K562 (cell line): Measurements from ENCODE around the gene TAF4. TPM values are rescaled to one million over a fixed set of nuclear protein-coding genes. Genes with fewer than 3 reads are reported as not detected.
"Not testable (repeated sequence)": the region's sequence is repeated elsewhere in the genome, so short reads cannot be mapped to it uniquely, and the experiment has no call there.

Experiments used
- ATAC-seq: fragments of 200-7000 bp; cut with Tn5 transposase; 3 replicates; pipeline ENCODE4 v1.9.1; 2020; ENCODE audit warnings: moderate library complexity
- BruUV-seq: library from RNA; stranded (reverse); fragments of 400-500 nt; replicated peaks from 2 replicates; lab custom pipeline; 2021; lab: Mats Ljungman, UMichigan
- CTCF ChIA-PET: fragments of 300-600 bp; formaldehyde crosslinking; extraction: SDS; loops from one replicate; lab custom pipeline; 2021; ENCODE audit warnings: low intra/inter-chr PET ratio; lab: Yijun Ruan, JAX
- POLR2A ChIA-PET: fragments of 300-600, 350-650 bp; sonication (Branson Sonifier 250); formaldehyde crosslinking; extraction: SDS; loops from one replicate; lab custom pipeline; 2021; ENCODE audit warnings: antibody characterized with exemption, inconsistent platforms; lab: Yijun Ruan, JAX
- DNase-seq, 4 experiments: peaks; one replicate each; pipeline versions ENCODE4 v3.0.0 to v3.0.0-alpha.2; 2011 to 2018; ENCODE audit warnings: low spot score in 3 of 4, mixed read lengths in 3 of 4; ENCODE audit errors: extremely low read depth in 1 of 4
- FAIRE-seq: peaks from 2 replicates; lab custom pipeline; 2011; peaks lifted over from hg19 to GRCh38; lab: Jason Lieb, UNC
- H2AFZ ChIP-seq: 2 replicates; pipeline ENCODE4 v1.6.0; 2011; ENCODE audit warnings: low read depth, low read length, control low read depth, inconsistent platforms
- H3K27ac ChIP-seq: fragments of 200-600 bp; 3 replicates; pipeline ENCODE4 v1.8.0; 2011; ENCODE audit warnings: low read depth, mild to moderate bottlenecking, control low read depth, inconsistent platforms, low read length, moderate library complexity, mixed read lengths; ENCODE audit errors: extremely low read depth
- H3K27me3 ChIP-seq, 2 experiments: fragments of 300-600 bp in 1 of 2; 2 replicates in 1 of 2; 3 replicates in 1 of 2; pipeline versions ENCODE4 v1.6.0 to v1.8.0; 2011; ENCODE audit warnings: inconsistent platforms in 2 of 2, low read length in 2 of 2, mild to moderate bottlenecking in 1 of 2, mixed read lengths in 1 of 2, moderate library complexity in 1 of 2; ENCODE audit not compliant: control insufficient read depth in 2 of 2, insufficient read depth in 2 of 2
- H3K36me3 ChIP-seq: fragments of 300-600 bp; 3 replicates; pipeline ENCODE4 v1.8.0; 2011; ENCODE audit warnings: mild to moderate bottlenecking, low read length, inconsistent platforms; ENCODE audit not compliant: control insufficient read depth, insufficient read depth
- H3K4me1 ChIP-seq, 2 experiments: fragments of 200-600 bp in 1 of 2; replicated peaks in 1 of 2; 2 replicates in 1 of 2; 3 replicates in 1 of 2; pipeline versions ENCODE4 v1.5.1 to v1.8.0; 2011; ENCODE audit warnings: inconsistent platforms in 2 of 2, low read length in 2 of 2, mild to moderate bottlenecking in 1 of 2, mixed read lengths in 1 of 2, moderate library complexity in 1 of 2; ENCODE audit not compliant: control insufficient read depth in 2 of 2, insufficient read depth in 2 of 2
- H3K4me2 ChIP-seq: 2 replicates; pipeline ENCODE4 v1.6.1; 2011; ENCODE audit warnings: low read length, control low read depth, inconsistent platforms, mixed read lengths; ENCODE audit not compliant: insufficient read depth
- H3K4me3 ChIP-seq: fragments of 200-600 bp; sonication (generic), shearing (Covaris generic); 2 replicates; pipeline ENCODE4 v1.5.1; 2016; ENCODE audit warnings: control low read depth, inconsistent platforms
- H3K79me2 ChIP-seq: fragments of 200-600 bp; 3 replicates; pipeline ENCODE4 v1.8.0; 2011; ENCODE audit warnings: low read length, inconsistent platforms; ENCODE audit not compliant: control insufficient read depth, insufficient read depth
- H3K9ac ChIP-seq, 2 experiments: 2 replicates each; pipeline versions ENCODE4 v1.6.0 to v1.6.1; 2011; ENCODE audit warnings: low read depth in 2 of 2, low read length in 2 of 2, control low read depth in 1 of 2, inconsistent platforms in 1 of 2, mild to moderate bottlenecking in 1 of 2, mixed read lengths in 1 of 2; ENCODE audit not compliant: insufficient read depth in 1 of 2
- H3K9me1 ChIP-seq: one replicate; pipeline ENCODE4 v1.6.0; 2011; ENCODE audit warnings: inconsistent platforms, mild to moderate bottlenecking, low read length, moderate library complexity; ENCODE audit not compliant: control insufficient read depth, insufficient read depth
- H3K9me3 ChIP-seq: replicated peaks from 2 replicates; pipeline ENCODE4 v1.5.1; 2011; ENCODE audit warnings: low read depth, low read length, inconsistent platforms; ENCODE audit not compliant: control insufficient read depth, insufficient read depth
- H4K20me1 ChIP-seq: replicated peaks from 2 replicates; pipeline ENCODE4 v1.6.1; 2011; ENCODE audit warnings: low read length, inconsistent platforms, mixed read lengths; ENCODE audit not compliant: control insufficient read depth, insufficient read depth
- ARNT ChIP-seq, 2 experiments: fragments of 450-650 bp; IDR thresholded peaks; 2 replicates each; pipeline ENCODE4 v1.6.1; 2016; ENCODE audit warnings: mild to moderate bottlenecking in 1 of 2
- ASH1L ChIP-seq: fragments of 450-650 bp; IDR thresholded peaks from 2 replicates; pipeline ENCODE4 v1.6.1; 2018; ENCODE audit warnings: borderline replicate concordance, mild to moderate bottlenecking, low read depth; ENCODE audit not compliant: partially characterized antibody
- CHD4 ChIP-seq: fragments of 200-600 bp; sonication (generic); IDR thresholded peaks from 3 replicates; pipeline ENCODE4 v1.6.1; 2012; ENCODE audit warnings: low read depth, mild to moderate bottlenecking, mixed read lengths, low read length, inconsistent platforms; ENCODE audit not compliant: insufficient read depth, insufficient replicate concordance, poor library complexity, severe bottlenecking
- HINFP ChIP-seq: fragments of 450-650 bp; conservative IDR thresholded peaks from 2 replicates; pipeline ENCODE4 v1.6.1; 2016; ENCODE audit warnings: missing genetic modification characterization, low read depth, mild to moderate bottlenecking, control low read depth, missing compliant biosample characterization
- HMBOX1 ChIP-seq: sonication (generic); IDR thresholded peaks from 2 replicates; pipeline ENCODE4 v1.6.1; 2016
- KAT2B ChIP-seq: IDR thresholded peaks from one replicate; pipeline ENCODE4 v1.6.1; 2012; ENCODE audit warnings: low read depth, mild to moderate bottlenecking, control low read depth, inconsistent platforms, low read length, moderate library complexity
- RBBP5 ChIP-seq: fragments of 200-600 bp; sonication (generic); IDR thresholded peaks from 2 replicates; pipeline ENCODE4 v1.6.1; 2012; ENCODE audit warnings: borderline replicate concordance, mild to moderate bottlenecking, low read length, control low read depth, inconsistent platforms; ENCODE audit not compliant: insufficient read depth, poor library complexity, severe bottlenecking
- ZBED1 ChIP-seq: IDR thresholded peaks from 2 replicates; pipeline ENCODE4 v1.6.1; 2014
- ZNF785 ChIP-seq: fragments of 250-450 bp; sonication (Bioruptor Pico); IDR thresholded peaks from 2 replicates; pipeline ENCODE4 v1.4.0; 2020; ENCODE audit warnings: mild to moderate bottlenecking
- WGBS: fragments of 100-300 bp; shearing (Covaris generic); methylation state at CpG from one replicate; pipeline ENCODE4 v1.1.6; 2016; ENCODE audit warnings: low coverage, mixed read lengths; ENCODE audit not compliant: insufficient coverage; ENCODE audit errors: missing lambda C conversion rate; 5-methylcytosine and 5-hydroxymethylcytosine counted together
- in situ Hi-C: fragments of 300-500 bp; cut with MboI; formaldehyde crosslinking; loops from 4 replicates; pipeline ENCODE4 v1.15.0; 2018; ENCODE audit warnings: inconsistent platforms, mixed read lengths
- intact Hi-C: fragments of 100-400 bp; cut with micrococcal nuclease; formaldehyde crosslinking; loops from 2 replicates; pipeline ENCODE4 v1.14.2; 2022
- polyA plus RNA-seq, 8 experiments: library from polyadenylated mRNA; depleted of rRNA in 4 of 8; stranded (reverse) in 5 of 8; unstranded in 3 of 8; fragments of >200 nt; fragmentation: Nextera tagmentation in 2 of 8; fragmentation: Illumina TruSeq in 1 of 8; extraction: Ambion mirVana in 2 of 8; extraction: Trizol in 1 of 8; gene quantifications; 2 replicates each; pipeline versions ENCODE4 v1.2.1 to v1.2.3, GENCODE V29; 2011 to 2014; ENCODE audit warnings: inconsistent platforms in 1 of 8, missing spikeins in 1 of 8
- total RNA-seq, 7 experiments: library from RNA; depleted of rRNA in 6 of 7; stranded (reverse); fragments of >200 nt in 6 of 7; fragmentation: Illumina TruSeq in 2 of 7; extraction: Trizol in 2 of 7; gene quantifications; 2 replicates each; pipeline versions ENCODE4 v1.2.1 to v1.2.3, GENCODE V29; 2011 to 2021; ENCODE audit warnings: low replicate concordance in 1 of 7

TAF4 gene
- total and polyA plus RNA-seq, 9 of the 15 experiments (the other 6 are each of a cell fraction or from before 2014, with no cell fraction given) = 0.44 to 28.3 (median 5.6) TPM

- Histone ChIP-seq H2AFZ (no peak overlapping the region), H3K9me1 (no peaks in the 10 kb centered on the region), H3K4me1 (no peaks in the 10 kb centered on the region; a peak in 1 of 5 replicates), H3K36me3 (no peaks in the 10 kb centered on the region), H3K79me2 (no peaks in the 10 kb centered on the region), H3K9me3 (no peaks in the 10 kb centered on the region)
- 4% methylated on average over 21 of the region's 22 CpGs for WGBS
- no peak for ATAC-seq
- in situ Hi-C loops = no loop called here
- BruUV-seq = no TSS peak
- CTCF ChIA-PET = no interaction called here
- DNase-seq = no peak
- POLR2A ChIA-PET = interaction anchor here (0.6 kb wide), 1 partner anchor 93 kb away, joined by 4 read pairs; no protein-coding TSS in a partner anchor
- no peak for FAIRE-seq
- intact Hi-C loops = no loop called here
- no peak for TF ChIP-seq HINFP (tag)
- no peak for TF ChIP-seq ASH1L
- no peak for TF ChIP-seq KAT2B
- peak; percentile 98 for TF ChIP-seq HMBOX1
- no peak for TF ChIP-seq CHD4
- TF ChIP-seq RBBP5 = no peak
- TF ChIP-seq ZBED1 = no peak
- no peak for TF ChIP-seq ZNF785 (CRISPR knock-in tag)
- no peak for TF ChIP-seq ARNT (IDR thresholded peaks at IDR 0.05)
- TF ChIP-seq, all 486 proteins: peak for 1
- H3K4me2 ChIP-seq = no peak overlapping the region
- H3K4me3 ChIP-seq = no peak overlapping the region
- no peaks in the 10 kb centered on the region; the same call in 1 of the 2 replicates for H4K20me1 ChIP-seq
- no peak overlapping the region for H3K27ac ChIP-seq
- peaks cover 0 to 16% of the 10 kb centered on the region in 2 experiments; a peak in 2 of 5 replicates for H3K27me3 ChIP-seq
- no peak overlapping the region for H3K9ac ChIP-seq
Measured at GRCh38 chr20:61948586-61949362, 116.9 kb downstream of the TAF4 start.

- H3K9me3 ChIP-seq, H3K9me1 ChIP-seq, CTCF ChIA-PET, ATAC-seq, POLR2A ChIA-PET, H3K4me3 ChIP-seq, in situ Hi-C loops, H3K36me3 ChIP-seq, FAIRE-seq, H3K4me2 ChIP-seq, H2AFZ ChIP-seq, H3K79me2 ChIP-seq, DNase-seq, H3K27ac ChIP-seq, BruUV-seq, H4K20me1 ChIP-seq, H3K9ac ChIP-seq, H3K4me1 ChIP-seq, intact Hi-C loops: not testable (repeated sequence)
- 24% methylated on average over 10 of the region's 28 CpGs for WGBS
- H3K27me3 ChIP-seq = peaks cover 0 to 16% of the 10 kb centered on the region in 2 experiments; a peak in 2 of 5 replicates
Measured at GRCh38 chr20:61948056-61948455, 117.6 kb downstream of the TAF4 start.
